B cell (primary cell): ENCODE results near the gene JADE1. TPM values are rescaled to one million over a fixed set of nuclear protein-coding genes. Genes with fewer than 3 reads are reported as not detected.

Experiments
- ATAC-seq: fragments of 200-7000 bp; cut with Tn5 transposase; one replicate; pipeline ENCODE4 v1.10.0; 2021; ENCODE audit warnings: low read depth, mild to moderate bottlenecking, moderate number of reproducible peaks, moderate library complexity
- CTCF ChIA-PET: fragments of 350-600 bp; sonication (Branson Sonifier 250); formaldehyde crosslinking; loops from one replicate; lab custom pipeline; 2021; ENCODE audit warnings: antibody characterized with exemption, inconsistent platforms; lab: Charles Lee
- POLR2A ChIA-PET: fragments of 350-600 bp; sonication (Branson Sonifier 250); formaldehyde crosslinking; loops from one replicate; lab custom pipeline; 2021; ENCODE audit warnings: antibody characterized with exemption; lab: Charles Lee
- DNase-seq: peaks from one replicate; pipeline ENCODE4 v3.0.0; 2013
- H2AFZ ChIP-seq: 2 replicates; pipeline ENCODE4 v1.6.1; 2012; ENCODE audit warnings: mild to moderate bottlenecking, low read depth, low read length; ENCODE audit not compliant: insufficient read depth, poor library complexity, severe bottlenecking
- H3K27ac ChIP-seq, 2 donors: 1 replicate in 1 of 2; 2 replicates in 1 of 2; pipeline ENCODE4 v1.5.1; 2012 to 2013; ENCODE audit warnings: low read length in 2 of 2, mild to moderate bottlenecking in 2 of 2, moderate library complexity in 1 of 2
- H3K27me3 ChIP-seq, 4 experiments: fragments of 200-600 bp in 1 of 4; sonication (generic) in 1 of 4; replicated peaks in 1 of 4; 1 replicate in 2 of 4; 2 replicates in 2 of 4; pipeline versions ENCODE4 v1.6.1 to v1.7.0; 2013 to 2016; ENCODE audit warnings: low read length in 3 of 4, mild to moderate bottlenecking in 2 of 4, mixed read lengths in 1 of 4, moderate library complexity in 1 of 4; ENCODE audit not compliant: insufficient read depth in 4 of 4, control insufficient read depth in 3 of 4; ENCODE audit errors: control extremely low read depth in 1 of 4
- H3K36me3 ChIP-seq, 2 experiments: replicated peaks in 1 of 2; 1 replicate in 1 of 2; 2 replicates in 1 of 2; pipeline versions ENCODE4 v1.6.1 to v1.7.1; 2013; ENCODE audit warnings: low read length in 1 of 2; ENCODE audit not compliant: insufficient read depth in 2 of 2, control insufficient read depth in 1 of 2; ENCODE audit errors: control extremely low read depth in 1 of 2, extremely low read depth in 1 of 2
- H3K4me1 ChIP-seq, 2 donors: fragments of 200-600 bp in 1 of 2; sonication (generic) in 1 of 2; 1 replicate in 1 of 2; 2 replicates in 1 of 2; pipeline versions ENCODE4 v1.5.1 to v1.6.1; 2013 to 2017; ENCODE audit warnings: low read length in 2 of 2; ENCODE audit not compliant: control insufficient read depth in 2 of 2, insufficient read depth in 2 of 2
- H3K4me2 ChIP-seq: replicated peaks from 2 replicates; pipeline ENCODE3; 2012; ENCODE audit warnings: mild to moderate bottlenecking, low read depth, low read length; ENCODE audit not compliant: poor library complexity, severe bottlenecking
- H3K4me3 ChIP-seq, 5 experiments: fragments of 200-600 bp in 1 of 5; sonication (generic) in 1 of 5; 1 replicate in 3 of 5; 2 replicates in 2 of 5; pipeline versions ENCODE4 v1.5.1 to v1.7.0; 2011 to 2016; ENCODE audit warnings: low read length in 4 of 5, mild to moderate bottlenecking in 4 of 5, low read depth in 2 of 5, control low read depth in 1 of 5, moderate library complexity in 1 of 5; ENCODE audit not compliant: insufficient read depth in 1 of 5; ENCODE audit errors: control extremely low read depth in 1 of 5, extremely low read depth in 1 of 5
- H3K79me2 ChIP-seq: fragments of 200-600 bp; sonication (generic); one replicate; pipeline ENCODE4 v1.6.0; 2016; ENCODE audit warnings: low read length; ENCODE audit not compliant: control insufficient read depth, insufficient read depth
- H3K9ac ChIP-seq: fragments of 200-600 bp; sonication (generic); 2 replicates; pipeline ENCODE4 v1.6.1; 2017; ENCODE audit warnings: mild to moderate bottlenecking, low read length, moderate library complexity
- H3K9me3 ChIP-seq, 3 donors: one replicate each; pipeline versions ENCODE4 v1.6.1 to v1.7.1; 2013; ENCODE audit warnings: low read length in 2 of 3; ENCODE audit not compliant: control insufficient read depth in 2 of 3, insufficient read depth in 1 of 3; ENCODE audit errors: control extremely low read depth in 1 of 3
- H4K20me1 ChIP-seq: 2 replicates; pipeline ENCODE4 v1.6.0; 2012; ENCODE audit warnings: mild to moderate bottlenecking, low read length; ENCODE audit not compliant: insufficient read depth, control insufficient read depth, poor library complexity, severe bottlenecking
- H3K27ac Mint-ChIP-seq: one replicate; pipeline ENCODE4 v1.8.0; 2021; ENCODE audit warnings: mixed read lengths
- H3K27me3 Mint-ChIP-seq: one replicate; pipeline ENCODE4 v1.8.0; 2021; ENCODE audit warnings: mixed read lengths
- H3K4me1 Mint-ChIP-seq: one replicate; pipeline ENCODE4 v1.8.0; 2021; ENCODE audit warnings: mixed read lengths
- H3K4me3 Mint-ChIP-seq: one replicate; pipeline ENCODE4 v1.8.0; 2021; ENCODE audit warnings: mixed read lengths
- H3K9me3 Mint-ChIP-seq: one replicate; pipeline ENCODE4 v1.8.0; 2022; ENCODE audit warnings: mixed read lengths; ENCODE audit not compliant: insufficient read depth
- CTCF ChIP-seq: fragments of 200-600 bp; IDR thresholded peaks from one replicate; pipeline ENCODE4 v1.8.0; 2022; ENCODE audit warnings: antibody characterized with exemption, mild to moderate bottlenecking
- EZH2 ChIP-seq: IDR thresholded peaks from 2 replicates; pipeline ENCODE4 v1.6.1; 2012; ENCODE audit warnings: borderline replicate concordance, low read depth, mild to moderate bottlenecking, moderate library complexity, low read length; ENCODE audit not compliant: insufficient read depth, poor library complexity, severe bottlenecking
- WGBS: methylation state at CpG from one replicate; pipeline ENCODE4 v1.1.5; 2013; ENCODE audit warnings: missing lambda C conversion rate; ENCODE audit not compliant: insufficient coverage; 5-methylcytosine and 5-hydroxymethylcytosine counted together
- intact Hi-C: fragments of 100-400 bp; cut with micrococcal nuclease; formaldehyde crosslinking; loops from one replicate; pipeline ENCODE4 v1.10.0; 2022
- polyA plus RNA-seq: library from polyadenylated mRNA; depleted of rRNA; stranded (reverse); fragments of >200 nt; gene quantifications from 2 replicates; pipeline ENCODE4 v1.2.3, GENCODE V29; 2012
- total RNA-seq, 2 donors: library from RNA; stranded (reverse); fragments of 120-200 nt in 1 of 2; gene quantifications; 1 replicate in 1 of 2; 2 replicates in 1 of 2; pipeline versions ENCODE4 v1.2.3 to v1.2.4, GENCODE V29; 2013 to 2022

Gene JADE1
- total and polyA plus RNA-seq, 2 donors (not counting 1 experiment from before 2014, with no cell fraction given) = 13.8 to 42.4 TPM

- no peak overlapping the region for H3K4me3 ChIP-seq
- Mint-ChIP-seq H3K27me3 (no peaks in the 10 kb centered on the region), H3K4me3 (no peak overlapping the region), H3K27ac (no peak overlapping the region), H3K9me3 (no peaks in the 10 kb centered on the region), H3K4me1 (peaks cover 6% of the 10 kb centered on the region)
- DNase-seq (no peak), ATAC-seq (no peak)
- ChIA-PET POLR2A (no interaction called here), CTCF (no interaction called here)
- WGBS = 100% methylated on average over 4 of the region's 4 CpGs
- peaks cover 56% of the 10 kb centered on the region for H4K20me1 ChIP-seq
- H3K9ac ChIP-seq = no peak overlapping the region
- no peaks in the 10 kb centered on the region for H3K4me1 ChIP-seq
- TF ChIP-seq CTCF (no peak), EZH2 (no peak)
- H3K4me2 ChIP-seq = no peak overlapping the region
- H3K36me3 ChIP-seq = peaks cover 3 to 90% of the 10 kb centered on the region in 2 experiments
- no peak overlapping the region for H3K27ac ChIP-seq
- peaks cover 37% of the 10 kb centered on the region for H3K79me2 ChIP-seq
- H2AFZ ChIP-seq = no peak overlapping the region
- intact Hi-C loops = no loop called here
- no peaks in the 10 kb centered on the region for H3K27me3 ChIP-seq
- H3K9me3 ChIP-seq = no peaks in the 10 kb centered on the region
Measured at GRCh38 chr4:128846063-128846462, 36.6 kb downstream of the JADE1 start.

DNA sequence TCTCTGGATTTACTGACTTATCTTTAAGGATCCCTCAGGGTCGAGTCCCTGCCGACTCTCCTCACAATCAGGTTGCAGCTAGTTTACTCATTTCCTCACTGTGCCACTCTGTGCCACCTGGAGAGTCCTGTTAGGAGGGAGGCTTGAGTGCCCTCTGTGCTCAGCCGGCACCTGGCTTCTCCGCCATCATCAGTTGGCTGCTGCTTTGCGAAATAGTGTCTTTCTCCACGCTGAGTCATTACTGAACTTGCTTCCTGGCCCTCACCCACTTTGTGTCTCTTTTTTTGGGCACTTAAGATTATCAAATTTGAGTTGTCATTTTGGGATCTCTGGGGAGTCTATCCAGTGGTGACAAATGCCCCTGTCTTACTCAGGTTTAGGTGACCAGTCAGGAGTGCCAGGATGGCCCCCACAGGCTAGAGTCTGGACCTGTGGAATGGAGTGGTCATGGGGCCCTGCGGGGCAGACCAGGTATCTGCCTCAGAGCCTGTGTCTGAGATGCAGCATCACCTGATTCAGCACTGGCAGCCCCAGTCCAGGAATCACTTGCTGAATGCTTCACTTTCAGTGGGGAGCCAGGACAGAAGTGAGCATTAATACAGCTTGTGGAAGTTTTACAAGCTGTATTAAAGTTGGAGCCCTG, 37.7 kb downstream of the JADE1 start:
- H3K4me1 Mint-ChIP-seq = no peaks in the 10 kb centered on the region
- ATAC-seq = no peak
- no peaks in the 10 kb centered on the region for H3K4me1 ChIP-seq
- intact Hi-C loops = no loop called here
- H3K27ac Mint-ChIP-seq = no peak overlapping the region
- H3K27me3 ChIP-seq = no peaks in the 10 kb centered on the region
- no peaks in the 10 kb centered on the region for H3K27me3 Mint-ChIP-seq
- H3K4me3 Mint-ChIP-seq = no peak overlapping the region
- DNase-seq = no peak
- no peak overlapping the region for H3K9ac ChIP-seq
- H3K27ac ChIP-seq = no peak overlapping the region
- TF ChIP-seq EZH2 (no peak), CTCF (no peak)
- no peaks in the 10 kb centered on the region for H3K9me3 Mint-ChIP-seq
- no peak overlapping the region for H2AFZ ChIP-seq
- ChIA-PET CTCF (no interaction called here), POLR2A (no interaction called here)
- no peaks in the 10 kb centered on the region for H3K9me3 ChIP-seq
- 57% methylated on average over 4 of the region's 7 CpGs for WGBS
- peaks cover 26% of the 10 kb centered on the region for H3K79me2 ChIP-seq
- peaks cover 45% of the 10 kb centered on the region for H4K20me1 ChIP-seq
- H3K36me3 ChIP-seq = peaks cover 3 to 93% of the 10 kb centered on the region in 2 experiments
- no peak overlapping the region for H3K4me3 ChIP-seq
- no peak overlapping the region for H3K4me2 ChIP-seq
